Right renal cortex interstitium (tissue), 3 donors: ENCODE measurements around the gene OR10J1. TPM values are rescaled to one million over a fixed set of nuclear protein-coding genes. Genes with fewer than 3 reads are reported as not detected.

Experiments used
- DNase-seq, 3 donors: peaks; one replicate each; pipeline ENCODE4 v3.0.0-alpha.2; 2013; ENCODE audit warnings: low read depth in 3 of 3, low spot score in 2 of 3
- polyA plus RNA-seq, 3 donors: library from polyadenylated mRNA; unstranded; fragments of 120-200 nt; gene quantifications; one replicate each; pipeline ENCODE4 v1.2.1, GENCODE V29; 2013; ENCODE audit not compliant: insufficient read length in 3 of 3

Gene OR10J1
- polyA plus RNA-seq, 3 donors: 0.07 TPM; not detected in 2

GRCh38 chr1:159483501-159483900 lies 44.0 kb downstream of the OR10J1 start:
- no peak for DNase-seq

Other genes with a start within 250 kb of the OR10J1 start
- under 1 TPM in 2 of 3 donors, not detected in 1; 0.31 to 0.50 TPM for gene ACKR1, start 234.8 kb upstream of the OR10J1 start, polyA plus RNA-seq
- gene FCER1A, start 137.4 kb upstream of the OR10J1 start, polyA plus RNA-seq: 1 to 10 TPM in 1 of 3 donors, under 1 TPM in 2; 0.18 to 1.3 (median 0.44) TPM
- not detected for gene OR10J4, start 7.5 kb upstream of the OR10J1 start, polyA plus RNA-seq
- not detected for gene OR10J5, start 96.3 kb downstream of the OR10J1 start, polyA plus RNA-seq
- not detected for gene APCS, start 148.1 kb downstream of the OR10J1 start, polyA plus RNA-seq